GM12878 (cell line): ENCODE results near the gene AFF1. TPM values are rescaled to one million over a fixed set of nuclear protein-coding genes. Genes with fewer than 3 reads are reported as not detected.

ENCODE experiments used
- ATAC-seq: fragments of 200-7000 bp; cut with Tn5 transposase; 3 replicates; pipeline ENCODE4 v1.9.1; 2020; ENCODE audit warnings: mild to moderate bottlenecking, moderate library complexity
- BruUV-seq: library from RNA; stranded (reverse); fragments of 400-500 nt; replicated peaks from 2 replicates; lab custom pipeline; 2021; lab: Mats Ljungman, UMichigan
- CTCF ChIA-PET: fragments of 300-600 bp; sonication (Branson Sonifier 250); formaldehyde crosslinking; extraction: SDS; loops from one replicate; lab custom pipeline; 2021; ENCODE audit warnings: inconsistent platforms; lab: Yijun Ruan, JAX
- POLR2A ChIA-PET: fragments of 350-600 bp; formaldehyde crosslinking; extraction: SDS; loops from one replicate; lab custom pipeline; 2021; ENCODE audit warnings: inconsistent platforms; lab: Charles Lee
- RAD21 ChIA-PET: fragments of 300-600 bp; sonication (Branson Sonifier 250); formaldehyde crosslinking; loops from one replicate; lab custom pipeline; 2023; ENCODE audit warnings: antibody characterized with exemption; ENCODE audit not compliant: unreplicated experiment; lab: Charles Lee
- SMC1A ChIA-PET: fragments of 300-600 bp; sonication (Branson Sonifier 250); formaldehyde crosslinking; loops from one replicate; lab custom pipeline; 2023; ENCODE audit not compliant: unreplicated experiment, uncharacterized antibody; lab: Charles Lee
- DNase-seq: peaks from one replicate; pipeline ENCODE4 v3.0.0-alpha.2; 2011; ENCODE audit warnings: low read depth, low spot score
- FAIRE-seq: peaks from 3 replicates; lab custom pipeline; 2011; peaks lifted over from hg19 to GRCh38; lab: Jason Lieb, UNC
- H2AFZ ChIP-seq: 2 replicates; pipeline ENCODE4 v1.6.0; 2011; ENCODE audit warnings: low read depth, low read length, control low read depth; ENCODE audit not compliant: control insufficient read depth
- H3K27ac ChIP-seq: 2 replicates; pipeline ENCODE4 v1.5.1; 2011; ENCODE audit warnings: control low read depth; ENCODE audit not compliant: control insufficient read depth, insufficient read depth
- H3K27me3 ChIP-seq, 2 experiments: replicated peaks in 1 of 2; 2 replicates each; pipeline versions ENCODE4 v1.6.0 to v1.6.1; 2011; ENCODE audit warnings: low read length in 1 of 2; ENCODE audit not compliant: control insufficient read depth in 2 of 2, insufficient read depth in 2 of 2
- H3K36me3 ChIP-seq, 2 experiments: 2 replicates each; pipeline ENCODE4 v1.5.1; 2011; ENCODE audit warnings: low read length in 1 of 2; ENCODE audit not compliant: control insufficient read depth in 2 of 2, insufficient read depth in 2 of 2
- H3K4me1 ChIP-seq: 2 replicates; pipeline ENCODE4 v1.6.1; 2011; ENCODE audit warnings: mild to moderate bottlenecking, low read length, moderate library complexity, mixed read lengths; ENCODE audit not compliant: control insufficient read depth, insufficient read depth
- H3K4me2 ChIP-seq: 2 replicates; pipeline ENCODE4 v1.6.0; 2011; ENCODE audit warnings: control low read depth; ENCODE audit not compliant: control insufficient read depth, insufficient read depth
- H3K4me3 ChIP-seq: fragments of 200-600 bp; sonication (generic); 2 replicates; pipeline ENCODE4 v1.5.1; 2016
- H3K79me2 ChIP-seq: 2 replicates; pipeline ENCODE4 v1.6.0; 2011; ENCODE audit warnings: low read length; ENCODE audit not compliant: control insufficient read depth, insufficient read depth
- H3K9ac ChIP-seq: 2 replicates; pipeline ENCODE4 v1.8.0; 2011; ENCODE audit warnings: low read length, control low read depth, mixed read lengths; ENCODE audit not compliant: control insufficient read depth, insufficient read depth
- H3K9me3 ChIP-seq: replicated peaks from 3 replicates; pipeline ENCODE4 v1.5.1; 2011; ENCODE audit warnings: mild to moderate bottlenecking, low read length; ENCODE audit not compliant: control insufficient read depth, insufficient read depth
- H4K20me1 ChIP-seq: 2 replicates; pipeline ENCODE4 v1.6.0; 2011; ENCODE audit not compliant: control insufficient read depth, insufficient read depth
- BHLHE40 ChIP-seq, 2 experiments: fragments of 450-650 bp in 1 of 2; IDR thresholded peaks; 2 replicates each; pipeline ENCODE4 v1.6.1; 2011 to 2017; ENCODE audit warnings: low read depth in 2 of 2, borderline replicate concordance in 1 of 2, improper control_type of control experiment in 1 of 2, low read length in 1 of 2, mild to moderate bottlenecking in 1 of 2
- CTCF ChIP-seq, 3 experiments: IDR thresholded peaks in 2 of 3; conservative IDR thresholded peaks in 1 of 3; 2 replicates each; pipeline ENCODE4 v1.5.1; 2011; ENCODE audit warnings: low read depth in 3 of 3, low read length in 3 of 3, mild to moderate bottlenecking in 3 of 3, control low read depth in 2 of 3, moderate library complexity in 2 of 3, inconsistent platforms in 1 of 3, mixed read lengths in 1 of 3; ENCODE audit not compliant: control insufficient read depth in 2 of 3, insufficient read depth in 1 of 3; ENCODE audit errors: extremely low read depth in 1 of 3
- LARP7 ChIP-seq: fragments of 450-650 bp; IDR thresholded peaks from 2 replicates; pipeline ENCODE4 v1.6.1; 2017; ENCODE audit warnings: mild to moderate bottlenecking
- MYC ChIP-seq: IDR thresholded peaks from 2 replicates; pipeline ENCODE4 v1.6.1; 2011; ENCODE audit warnings: mild to moderate bottlenecking, low read length, moderate library complexity, inconsistent platforms; ENCODE audit not compliant: insufficient read depth, insufficient replicate concordance, insufficient read length, severe bottlenecking
- PRDM15 ChIP-seq: fragments of 450-650 bp; formaldehyde crosslinking; IDR thresholded peaks from 2 replicates; pipeline ENCODE4 v1.4.0; 2020; ENCODE audit warnings: mild to moderate bottlenecking, moderate library complexity
- WGBS: methylation state at CpG from one replicate; pipeline ENCODE4 v1.1.6; 2016; ENCODE audit warnings: low lambda C conversion rate; ENCODE audit not compliant: insufficient replicate concordance, insufficient coverage; ENCODE audit errors: missing lambda C conversion rate; 5-methylcytosine and 5-hydroxymethylcytosine counted together
- in situ Hi-C: fragments of 300-500 bp; cut with MboI; formaldehyde crosslinking; loops from 9 replicates; pipeline ENCODE4 v1.14.3; 2018; ENCODE audit warnings: mixed read lengths
- intact Hi-C: fragments of 100-400 bp; cut with micrococcal nuclease; formaldehyde crosslinking; loops from one replicate; pipeline ENCODE4 v1.14.2; 2022; ENCODE audit not compliant: unreplicated experiment
- polyA plus RNA-seq, 11 experiments: library from polyadenylated mRNA; depleted of rRNA in 4 of 11; unstranded in 6 of 11; stranded (reverse) in 5 of 11; fragments of >200 nt; fragmentation: Nextera tagmentation in 4 of 11; fragmentation: Illumina TruSeq in 1 of 11; extraction: Ambion mirVana in 4 of 11; extraction: Trizol in 1 of 11; gene quantifications; 1 replicate in 1 of 11; 2 replicates in 10 of 11; pipeline versions ENCODE4 v1.2.1 to v1.2.3, GENCODE V29; 2011 to 2016; ENCODE audit warnings: inconsistent platforms in 2 of 11, missing spikeins in 2 of 11, low read depth in 1 of 11
- total RNA-seq, 4 experiments: library from RNA; depleted of rRNA in 3 of 4; stranded (reverse); fragments of >200 nt in 3 of 4; fragmentation: Illumina TruSeq in 1 of 4; extraction: Trizol in 1 of 4; gene quantifications; 2 replicates each; pipeline versions ENCODE4 v1.2.1 to v1.2.3, GENCODE V29; 2013 to 2021
- TF ChIP-seq, protein P1 (sequence below): IDR thresholded peaks from 2 replicates; pipeline ENCODE4 v1.6.1; 2011; ENCODE audit warnings: borderline replicate concordance, low read depth, mild to moderate bottlenecking, moderate library complexity, low read length; ENCODE audit not compliant: insufficient read depth, poor library complexity, severe bottlenecking

AFF1 gene
- total and polyA plus RNA-seq, 10 of the 15 experiments (the other 5 are each of a cell fraction or from before 2014, with no cell fraction given) = 3.5 to 56.1 (median 21.5) TPM

DNA sequence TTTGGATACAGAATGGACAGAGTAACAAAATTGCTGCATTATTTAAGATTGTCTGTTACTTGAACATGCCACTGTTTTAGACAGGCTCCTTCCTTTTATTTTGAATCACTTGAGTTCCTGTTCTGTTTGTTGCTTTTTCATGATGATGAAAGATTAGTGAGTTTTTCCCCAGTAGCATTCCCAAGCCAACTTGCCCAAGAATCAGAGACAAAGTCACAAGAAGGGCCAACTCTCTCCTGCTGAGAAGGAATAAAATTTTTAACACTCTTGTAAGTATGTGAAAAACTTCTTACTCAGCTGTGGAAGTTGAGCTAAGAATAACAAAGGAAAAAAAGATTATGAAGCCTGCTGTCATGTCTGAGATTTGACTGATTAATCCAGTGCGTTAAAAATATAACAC, 181.4 kb downstream of the AFF1 start:
- in situ Hi-C loops = no loop called here
- Histone ChIP-seq H3K9ac (no peak overlapping the region), H3K9me3 (no peaks in the 10 kb centered on the region; the same call in 2 of the 3 replicates), H2AFZ (no peak overlapping the region), H3K4me1 (no peaks in the 10 kb centered on the region; the same call in 1 of the 2 replicates), H3K4me3 (no peak overlapping the region), H3K27me3 (no peaks in the 10 kb centered on the region), H4K20me1 (no peaks in the 10 kb centered on the region), H3K79me2 (peaks cover 11% of the 10 kb centered on the region), H3K36me3 (peaks cover 19 to 60% of the 10 kb centered on the region in 2 experiments), H3K4me2 (no peak overlapping the region), H3K27ac (no peak overlapping the region)
- TF ChIP-seq LARP7 (no peak), PRDM15 (CRISPR knock-in tag) (no peak), CTCF (IDR thresholded peaks at IDR 0.05 in 2 of 3, conservative IDR thresholded peaks at IDR 0.05 in 1 of 3; ENCODE audit: control insufficient read depth in 2 of 3, extremely low read depth in 1 of 3, insufficient read depth in 1 of 3, low read depth in 3 of 3, low read length in 3 of 3) (no peak), MYC (no peak), BHLHE40 (IDR thresholded peaks at IDR 0.05; ENCODE audit: borderline replicate concordance in 1 of 2, low read depth in 2 of 2, low read length in 1 of 2) (no peak)
- TF ChIP-seq, protein P1, sequence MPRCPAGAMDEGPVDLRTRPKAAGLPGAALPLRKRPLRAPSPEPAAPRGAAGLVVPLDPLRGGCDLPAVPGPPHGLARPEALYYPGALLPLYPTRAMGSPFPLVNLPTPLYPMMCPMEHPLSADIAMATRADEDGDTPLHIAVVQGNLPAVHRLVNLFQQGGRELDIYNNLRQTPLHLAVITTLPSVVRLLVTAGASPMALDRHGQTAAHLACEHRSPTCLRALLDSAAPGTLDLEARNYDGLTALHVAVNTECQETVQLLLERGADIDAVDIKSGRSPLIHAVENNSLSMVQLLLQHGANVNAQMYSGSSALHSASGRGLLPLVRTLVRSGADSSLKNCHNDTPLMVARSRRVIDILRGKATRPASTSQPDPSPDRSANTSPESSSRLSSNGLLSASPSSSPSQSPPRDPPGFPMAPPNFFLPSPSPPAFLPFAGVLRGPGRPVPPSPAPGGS = no peak
- no TSS peak for BruUV-seq
- 100% methylated on average over 1 of the region's 1 CpG for WGBS
- ChIA-PET POLR2A (interaction anchor here (0.6 kb wide), 1 partner anchor 207 kb away, joined by 10 read pairs; no protein-coding TSS in a partner anchor), CTCF (interaction anchor here (4.6 kb wide), 1 partner anchor 194 kb away, joined by 21 read pairs; no protein-coding TSS in a partner anchor), RAD21 (no interaction called here), SMC1A (interaction anchor here (1.0 to 3.7 kb wide), 3 partner anchors 23 to 194 kb away, joined by 3 to 19 read pairs (median 3); no protein-coding TSS in a partner anchor)
- ATAC-seq (no peak), DNase-seq (no peak), FAIRE-seq (no peak)
- intact Hi-C loops = no loop called here
